ENCODE data around the gene COL10A1. TPM values are rescaled to one million over a fixed set of nuclear protein-coding genes. Genes with fewer than 3 reads are reported as not detected.
A peak's percentile ranks its signal among the peaks of the same experiment; 100 is the strongest.

Gene COL10A1
- total RNA-seq, 3 donors from 2014 or later (not counting 1 experiment from before 2014, with no cell fraction given) = not detected

GRCh38 chr6:116113386-116113785 is 12.5 kb downstream of the COL10A1 start:
- no peaks in the 10 kb centered on the region for H3K4me1 Mint-ChIP-seq
- intact Hi-C loops (cut with micrococcal nuclease) = no loop called here
- ATAC-seq (no peak), DNase-seq (no peak)
- H3K4me3 ChIP-seq (ENCODE audit: low read length) = no peak overlapping the region
- H3K27me3 Mint-ChIP-seq (ENCODE audit: low read depth in 2 of 2) = no peaks in the 10 kb centered on the region
- no peak overlapping the region for H3K4me3 Mint-ChIP-seq
- peaks cover 77% of the 10 kb centered on the region for H3K36me3 ChIP-seq (ENCODE audit: control insufficient read depth, insufficient read depth, low read length)
- H3K9me3 Mint-ChIP-seq = no peaks in the 10 kb centered on the region
- no peak overlapping the region for H3K27ac Mint-ChIP-seq
- H3K27me3 ChIP-seq (ENCODE audit: control insufficient read depth, insufficient read depth, low read length) = no peaks in the 10 kb centered on the region
- no peak overlapping the region for H3K27ac ChIP-seq (ENCODE audit: low read length)
- H3K36me3 Mint-ChIP-seq = peaks cover 29% of the 10 kb centered on the region
- H3K4me1 ChIP-seq (ENCODE audit: control insufficient read depth, insufficient read depth, low read length) = no peaks in the 10 kb centered on the region
- H3K9me3 ChIP-seq (ENCODE audit: control insufficient read depth, insufficient read depth, low read length) = no peaks in the 10 kb centered on the region
- no peak for TF ChIP-seq CTCF (IDR thresholded peaks at IDR 0.05)
- 97% methylated on average over 2 of the region's 2 CpGs for WGBS (ENCODE audit: insufficient coverage)

- TF ChIP-seq CTCF (IDR thresholded peaks at IDR 0.05) = peak; percentile 40
- peak in 2 of 3 donors; percentile 52 to 60 for ATAC-seq
- peaks cover 68% of the 10 kb centered on the region for H3K36me3 ChIP-seq (ENCODE audit: control insufficient read depth, insufficient read depth, low read length)
These were observed 14.1 kb downstream of the COL10A1 start for GRCh38 chr6:116111552-116112528.

GRCh38 chr6:116108836-116109235 is 17.1 kb downstream of the COL10A1 start:
- Histone ChIP-seq H3K9me3 (ENCODE audit: control insufficient read depth, insufficient read depth, low read length) (no peaks in the 10 kb centered on the region), H3K36me3 (ENCODE audit: control insufficient read depth, insufficient read depth, low read length) (peaks cover 49% of the 10 kb centered on the region), H3K4me3 (ENCODE audit: low read length) (no peak overlapping the region), H3K27ac (ENCODE audit: low read length) (no peak overlapping the region), H3K27me3 (ENCODE audit: control insufficient read depth, insufficient read depth, low read length) (no peaks in the 10 kb centered on the region), H3K4me1 (ENCODE audit: control insufficient read depth, insufficient read depth, low read length) (no peaks in the 10 kb centered on the region)
- Mint-ChIP-seq H3K4me1 (peaks cover 11 to 19% of the 10 kb centered on the region in 2 donors), H3K27ac (no peak overlapping the region), H3K27me3 (ENCODE audit: low read depth in 2 of 2) (no peaks in the 10 kb centered on the region), H3K4me3 (no peak overlapping the region), H3K9me3 (no peaks in the 10 kb centered on the region), H3K36me3 (peaks cover 29% of the 10 kb centered on the region)
- no peak for ATAC-seq
- WGBS (ENCODE audit: insufficient coverage) = 100% methylated on average over 1 of the region's 1 CpG
- TF ChIP-seq CTCF (IDR thresholded peaks at IDR 0.05) = no peak
- intact Hi-C loops (cut with micrococcal nuclease) = no loop called here
- DNase-seq = no peak

More at GRCh38 chr6:116111552-116112528, 14.1 kb downstream of the COL10A1 start:
- Mint-ChIP-seq H3K4me3 (no peak overlapping the region), H3K27me3 (ENCODE audit: low read depth in 2 of 2) (no peaks in the 10 kb centered on the region), H3K9me3 (no peaks in the 10 kb centered on the region), H3K27ac (no peak overlapping the region), H3K4me1 (no peaks in the 10 kb centered on the region), H3K36me3 (peaks cover 29% of the 10 kb centered on the region)
- no peaks in the 10 kb centered on the region for H3K9me3 ChIP-seq (ENCODE audit: control insufficient read depth, insufficient read depth, low read length)
- no peak overlapping the region for H3K27ac ChIP-seq (ENCODE audit: low read length)
- no peaks in the 10 kb centered on the region for H3K27me3 ChIP-seq (ENCODE audit: control insufficient read depth, insufficient read depth, low read length)
- intact Hi-C loops (cut with micrococcal nuclease) = no loop called here
- 85% methylated on average over 5 of the region's 5 CpGs for WGBS (ENCODE audit: insufficient coverage)
- no peaks in the 10 kb centered on the region for H3K4me1 ChIP-seq (ENCODE audit: control insufficient read depth, insufficient read depth, low read length)
- H3K4me3 ChIP-seq (ENCODE audit: low read length) = no peak overlapping the region
- DNase-seq = peak in 1 of 2 donors; percentile 37
